ENCODE measurements around the gene OLFML1.

The OLFML1 gene

GRCh38 chr11:7545611-7546010 lies 60.3 kb downstream of the OLFML1 start:
- Histone ChIP-seq H3K4me3 (no peak overlapping the region), H3K27ac (no peak overlapping the region)
- peak; percentile 55 for DNase-seq (ENCODE audit: low spot score)
- TF ChIP-seq CTCF (IDR thresholded peaks at IDR 0.05): no peak

GRCh38 chr11:7546324-7546791 lies 61.1 kb downstream of the OLFML1 start:
- H3K27ac ChIP-seq: no peak overlapping the region
- DNase-seq (ENCODE audit: low spot score): peak; percentile 28
- no peak for TF ChIP-seq CTCF (IDR thresholded peaks at IDR 0.05)

GRCh38 chr11:7547687-7548086 lies 62.4 kb downstream of the OLFML1 start:
- no peak overlapping the region for H3K4me3 ChIP-seq
- TF ChIP-seq CTCF (IDR thresholded peaks at IDR 0.05): no peak
- H3K27ac ChIP-seq: no peak overlapping the region
- no peak for DNase-seq (ENCODE audit: low spot score)

More at GRCh38 chr11:7546324-7546791, 61.1 kb downstream of the OLFML1 start:
- H3K4me3 ChIP-seq: no peak overlapping the region

- DNase-seq (ENCODE audit: low spot score): no peak
Observed at GRCh38 chr11:7548659-7549274, 63.5 kb downstream of the OLFML1 start.

GRCh38 chr11:7549681-7550080 lies 64.4 kb downstream of the OLFML1 start:
- Histone ChIP-seq H3K4me3 (no peak overlapping the region), H3K27ac (no peak overlapping the region)
- no peak for TF ChIP-seq CTCF (IDR thresholded peaks at IDR 0.05)
- DNase-seq (ENCODE audit: low spot score): no peak

More at GRCh38 chr11:7548659-7549274, 63.5 kb downstream of the OLFML1 start:
- TF ChIP-seq CTCF (IDR thresholded peaks at IDR 0.05): no peak
- Histone ChIP-seq H3K4me3 (no peak overlapping the region), H3K27ac (no peak overlapping the region)

- no peak overlapping the region for H3K27ac ChIP-seq
Observed at GRCh38 chr11:7551571-7551970, 66.3 kb downstream of the OLFML1 start.

More at GRCh38 chr11:7551571-7551970, 66.3 kb downstream of the OLFML1 start:
- no peak for TF ChIP-seq CTCF (IDR thresholded peaks at IDR 0.05)
- H3K4me3 ChIP-seq: no peak overlapping the region
- no peak for DNase-seq (ENCODE audit: low spot score)
